Astrocyte of the spinal cord (primary cell): ENCODE data around the gene SCCPDH.

ENCODE experiments used
- DNase-seq: peaks from one replicate; pipeline ENCODE4 v3.0.0; 2011; ENCODE audit warnings: low read depth, low spot score
- H3K4me3 ChIP-seq: 2 replicates; pipeline ENCODE4 v1.5.1; 2011; ENCODE audit warnings: low read depth, mild to moderate bottlenecking, low read length, moderate library complexity
- CTCF ChIP-seq: IDR thresholded peaks from 2 replicates; pipeline ENCODE4 v1.5.1; 2012; ENCODE audit warnings: low read depth, mild to moderate bottlenecking, low read length, inconsistent platforms
- in situ Hi-C: cut with HindIII; loops from 2 replicates; pipeline ENCODE4 v1.10.0; 2017; ENCODE audit warnings: low sequenced_read_pairs

SCCPDH gene

GRCh38 chr1:246748867-246749266, 24.7 kb downstream of the SCCPDH start:
- no peak for TF ChIP-seq CTCF
- no peak overlapping the region for H3K4me3 ChIP-seq
- DNase-seq: no peak
- in situ Hi-C loops: no loop called here

GRCh38 chr1:246750752-246751151, 26.5 kb downstream of the SCCPDH start:
- H3K4me3 ChIP-seq: no peak overlapping the region
- TF ChIP-seq CTCF: no peak
- no peak for DNase-seq
- in situ Hi-C loops: no loop called here

- DNase-seq: peak; percentile 38
- in situ Hi-C loops: no loop called here
- peak; percentile 83 for TF ChIP-seq CTCF
These were observed 29.7 kb downstream of the SCCPDH start for GRCh38 chr1:246753670-246754535.

GRCh38 chr1:246755419-246755818, 31.2 kb downstream of the SCCPDH start:
- H3K4me3 ChIP-seq: no peak overlapping the region
- in situ Hi-C loops: no loop called here
- no peak for DNase-seq
- TF ChIP-seq CTCF: no peak

More at GRCh38 chr1:246753670-246754535, 29.7 kb downstream of the SCCPDH start:
- no peak overlapping the region for H3K4me3 ChIP-seq

GRCh38 chr1:246760422-246761347, 36.5 kb downstream of the SCCPDH start:
- H3K4me3 ChIP-seq: no peak overlapping the region
- no peak for DNase-seq
- in situ Hi-C loops: no loop called here
- TF ChIP-seq CTCF: no peak

- no peak overlapping the region for H3K4me3 ChIP-seq
- peak; percentile 2 for DNase-seq
- no peak for TF ChIP-seq CTCF
- in situ Hi-C loops: no loop called here
These were observed 37.2 kb downstream of the SCCPDH start for GRCh38 chr1:246761396-246761795.
